ENCODE results near the gene TCOF1. TPM values are rescaled to one million over a fixed set of nuclear protein-coding genes. Genes with fewer than 3 reads are reported as not detected.
"Not testable (repeated sequence)": the region's sequence is repeated elsewhere in the genome, so short reads cannot be mapped to it uniquely, and the experiment has no call there.

Gene TCOF1
- total RNA-seq, 6 donors from 2014 or later = 21.7 to 71.2 (median 30.4) TPM

DNA sequence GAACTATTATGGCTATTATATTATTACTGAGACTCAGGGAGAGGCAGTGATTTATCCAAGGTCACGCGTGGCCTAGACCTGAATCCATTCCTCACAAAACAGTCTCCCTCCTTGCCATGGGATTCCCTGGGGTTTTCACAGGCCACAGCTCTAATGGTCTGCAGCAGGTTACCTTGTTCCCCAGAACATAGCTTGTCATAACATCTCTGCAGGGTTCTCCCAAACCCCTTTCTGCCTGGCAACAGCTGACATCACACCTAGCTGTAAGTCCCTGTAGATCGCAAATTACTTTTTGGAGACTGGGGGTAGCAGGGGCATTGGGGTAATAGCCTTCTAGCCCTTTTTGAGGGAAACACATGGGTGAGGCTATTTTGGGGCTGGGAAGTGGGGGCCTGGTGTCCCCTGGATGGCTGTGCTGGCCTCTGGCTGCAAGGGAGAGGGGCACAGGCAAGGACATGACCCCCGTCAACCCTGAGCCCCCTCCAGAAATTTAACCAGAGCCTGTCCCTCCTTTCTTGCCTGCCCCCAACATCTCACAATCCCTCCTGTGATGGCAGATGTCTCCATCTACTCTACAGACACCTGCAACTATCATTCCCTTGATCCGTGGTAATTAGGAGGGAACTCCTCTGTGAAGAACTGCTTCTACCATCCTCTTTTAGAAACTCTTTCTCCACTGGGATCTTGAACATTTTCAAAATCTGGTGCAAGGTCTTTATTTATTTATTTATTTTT is 53.9 kb downstream of the TCOF1 start:
- Histone ChIP-seq H3K9me3 (no peaks in the 10 kb centered on the region), H3K4me3 (peak overlapping the region; percentile 25 to 66 (median 62)), H3K4me1 (peaks cover 45 to 68% (median 54%) of the 10 kb centered on the region in 4 donors), H3K27ac (peak overlapping the region; percentile 93 to 95 (median 94)), H3K27me3 (no peaks in the 10 kb centered on the region), H3K36me3 (peaks cover 6 to 21% (median 13%) of the 10 kb centered on the region in 4 donors)
- peak in 1 of 2 donors; percentile 93 for DNase-seq
- peak; percentile 34 to 49 for ATAC-seq (ENCODE audit: low FRiP score in 2 of 2)
- WGBS, 2 donors = 29 to 34% methylated on average over 4 to 5 of the region's 5 CpGs
- TF ChIP-seq CTCF (IDR thresholded peaks at IDR 0.05) (no peak), POLR2A (IDR thresholded peaks at IDR 0.05) (peak in 1 of 4 donors; percentile 24), EP300 (IDR thresholded peaks at IDR 0.05) (no peak), POLR2AphosphoS5 (IDR thresholded peaks at IDR 0.05) (no peak)

- Histone ChIP-seq H3K36me3 (peaks cover 0 to 10% (median 5%) of the 10 kb centered on the region in 4 donors), H3K4me1 (peaks cover 37 to 60% (median 47%) of the 10 kb centered on the region in 4 donors), H3K27me3 (no peaks in the 10 kb centered on the region), H3K27ac (peak within 1 kb of the TSS; percentile 93 to 95 (median 94)), H3K9me3 (no peaks in the 10 kb centered on the region), H3K4me3 (peak within 1 kb of the TSS; percentile 54 to 66 (median 62))
- ATAC-seq (ENCODE audit: low FRiP score in 2 of 2) = peak; percentile 80 to 92
- TF ChIP-seq POLR2AphosphoS5 (IDR thresholded peaks at IDR 0.05) (peak; percentile 92 to 98), CTCF (IDR thresholded peaks at IDR 0.05) (peak in 1 of 6 experiments; percentile 5), POLR2A (IDR thresholded peaks at IDR 0.05) (peak in 3 of 4 donors; percentile 73 to 98 (median 92)), EP300 (IDR thresholded peaks at IDR 0.05) (no peak)
- DNase-seq = peak; percentile 92 to 99
- 3 to 15% methylated on average over 9 to 20 of the region's 20 CpGs for WGBS, 2 donors
Observed at GRCh38 chr5:150412319-150413175, 55.0 kb downstream of the TCOF1 start, which contains the start of gene CD74. TSS of gene CD74 (minus strand) at chr5:150412910. CDS start at chr5:150412749, 161 bp downstream.

DNA sequence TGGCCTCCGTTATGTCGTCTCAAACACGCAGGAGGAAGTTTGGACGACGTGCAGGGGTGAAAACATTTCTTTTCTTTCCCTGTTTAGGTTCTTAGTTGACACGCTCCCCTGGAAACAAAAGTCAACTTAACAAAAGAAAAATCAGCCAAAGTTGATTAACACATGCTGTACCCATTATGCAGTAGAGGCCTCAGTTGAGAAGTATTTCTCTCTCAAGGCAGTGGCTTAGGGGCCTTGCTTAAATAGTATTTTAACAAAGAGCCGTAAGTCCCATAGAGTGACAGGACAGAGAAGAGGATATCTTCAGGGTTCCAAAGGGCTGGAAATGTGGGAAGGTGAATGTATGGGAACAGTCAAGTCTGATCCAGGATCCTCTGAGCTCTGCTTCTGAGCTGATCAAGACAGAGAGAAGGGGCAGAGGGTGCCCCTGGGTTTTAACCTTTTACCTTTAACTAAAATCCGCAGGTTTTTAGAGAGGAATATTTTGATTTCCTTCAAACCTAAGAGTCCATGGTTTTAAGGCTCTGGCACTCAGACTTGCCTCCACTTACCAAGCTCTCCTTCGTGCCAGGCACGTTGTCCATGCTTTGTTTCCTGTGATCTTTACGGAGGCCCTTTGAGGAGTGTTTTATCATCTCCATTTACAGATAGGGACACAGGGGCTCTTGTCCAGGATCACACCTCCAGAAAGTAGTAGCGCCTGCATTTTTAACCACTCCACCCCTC is 55.8 kb downstream of the TCOF1 start:
- H3K9me3 ChIP-seq = no peaks in the 10 kb centered on the region
- no peak for DNase-seq
- peak overlapping the region; percentile 93 to 95 (median 94) for H3K27ac ChIP-seq
- TF ChIP-seq CTCF (IDR thresholded peaks at IDR 0.05) (no peak), EP300 (IDR thresholded peaks at IDR 0.05) (no peak), POLR2AphosphoS5 (IDR thresholded peaks at IDR 0.05) (no peak), POLR2A (IDR thresholded peaks at IDR 0.05) (no peak)
- peaks cover 30 to 52% (median 40%) of the 10 kb centered on the region in 4 donors for H3K4me1 ChIP-seq
- H3K27me3 ChIP-seq = no peaks in the 10 kb centered on the region
- ATAC-seq (ENCODE audit: low FRiP score in 2 of 2) = no peak
- H3K36me3 ChIP-seq = peaks cover 0 to 4% (median 2%) of the 10 kb centered on the region in 4 donors
- H3K4me3 ChIP-seq = peak overlapping the region in 3 of 4 donors; percentile 62 to 66 (median 63)
- WGBS, 2 donors = 52 to 56% methylated on average over 12 of the region's 12 CpGs

- Histone ChIP-seq H3K27ac (peak overlapping the region; percentile 93 to 95 (median 94)), H3K4me1 (peaks cover 22 to 44% (median 32%) of the 10 kb centered on the region in 4 donors)
- not testable (repeated sequence) for H3K27me3 ChIP-seq; DNase-seq; H3K9me3 ChIP-seq; H3K4me3 ChIP-seq; H3K36me3 ChIP-seq; ATAC-seq (ENCODE audit: low FRiP score in 2 of 2)
- 89 to 94% methylated on average over 16 of the region's 16 CpGs for WGBS, 2 donors
Observed at GRCh38 chr5:150413902-150414790, 56.6 kb downstream of the TCOF1 start.
